B cell (primary cell): ENCODE data around the gene SUMO3. TPM values are rescaled to one million over a fixed set of nuclear protein-coding genes. Genes with fewer than 3 reads are reported as not detected.

Experiments
- ATAC-seq: fragments of 200-7000 bp; cut with Tn5 transposase; one replicate; pipeline ENCODE4 v1.10.0; 2021; ENCODE audit warnings: low read depth, mild to moderate bottlenecking, moderate number of reproducible peaks, moderate library complexity
- CTCF ChIA-PET: fragments of 350-600 bp; sonication (Branson Sonifier 250); formaldehyde crosslinking; loops from one replicate; lab custom pipeline; 2021; ENCODE audit warnings: antibody characterized with exemption, inconsistent platforms; lab: Charles Lee
- POLR2A ChIA-PET: fragments of 350-600 bp; sonication (Branson Sonifier 250); formaldehyde crosslinking; loops from one replicate; lab custom pipeline; 2021; ENCODE audit warnings: antibody characterized with exemption; lab: Charles Lee
- DNase-seq: peaks from one replicate; pipeline ENCODE4 v3.0.0; 2013
- H2AFZ ChIP-seq: 2 replicates; pipeline ENCODE4 v1.6.1; 2012; ENCODE audit warnings: mild to moderate bottlenecking, low read depth, low read length; ENCODE audit not compliant: insufficient read depth, poor library complexity, severe bottlenecking
- H3K27ac ChIP-seq, 2 donors: 1 replicate in 1 of 2; 2 replicates in 1 of 2; pipeline ENCODE4 v1.5.1; 2012 to 2013; ENCODE audit warnings: low read length in 2 of 2, mild to moderate bottlenecking in 2 of 2, moderate library complexity in 1 of 2
- H3K27me3 ChIP-seq, 4 experiments: fragments of 200-600 bp in 1 of 4; sonication (generic) in 1 of 4; replicated peaks in 1 of 4; 1 replicate in 2 of 4; 2 replicates in 2 of 4; pipeline versions ENCODE4 v1.6.1 to v1.7.0; 2013 to 2016; ENCODE audit warnings: low read length in 3 of 4, mild to moderate bottlenecking in 2 of 4, mixed read lengths in 1 of 4, moderate library complexity in 1 of 4; ENCODE audit not compliant: insufficient read depth in 4 of 4, control insufficient read depth in 3 of 4; ENCODE audit errors: control extremely low read depth in 1 of 4
- H3K36me3 ChIP-seq, 2 experiments: replicated peaks in 1 of 2; 1 replicate in 1 of 2; 2 replicates in 1 of 2; pipeline versions ENCODE4 v1.6.1 to v1.7.1; 2013; ENCODE audit warnings: low read length in 1 of 2; ENCODE audit not compliant: insufficient read depth in 2 of 2, control insufficient read depth in 1 of 2; ENCODE audit errors: control extremely low read depth in 1 of 2, extremely low read depth in 1 of 2
- H3K4me1 ChIP-seq, 2 donors: fragments of 200-600 bp in 1 of 2; sonication (generic) in 1 of 2; 1 replicate in 1 of 2; 2 replicates in 1 of 2; pipeline versions ENCODE4 v1.5.1 to v1.6.1; 2013 to 2017; ENCODE audit warnings: low read length in 2 of 2; ENCODE audit not compliant: control insufficient read depth in 2 of 2, insufficient read depth in 2 of 2
- H3K4me2 ChIP-seq: replicated peaks from 2 replicates; pipeline ENCODE3; 2012; ENCODE audit warnings: mild to moderate bottlenecking, low read depth, low read length; ENCODE audit not compliant: poor library complexity, severe bottlenecking
- H3K4me3 ChIP-seq, 5 experiments: fragments of 200-600 bp in 1 of 5; sonication (generic) in 1 of 5; 1 replicate in 3 of 5; 2 replicates in 2 of 5; pipeline versions ENCODE4 v1.5.1 to v1.7.0; 2011 to 2016; ENCODE audit warnings: low read length in 4 of 5, mild to moderate bottlenecking in 4 of 5, low read depth in 2 of 5, control low read depth in 1 of 5, moderate library complexity in 1 of 5; ENCODE audit not compliant: insufficient read depth in 1 of 5; ENCODE audit errors: control extremely low read depth in 1 of 5, extremely low read depth in 1 of 5
- H3K79me2 ChIP-seq: fragments of 200-600 bp; sonication (generic); one replicate; pipeline ENCODE4 v1.6.0; 2016; ENCODE audit warnings: low read length; ENCODE audit not compliant: control insufficient read depth, insufficient read depth
- H3K9ac ChIP-seq: fragments of 200-600 bp; sonication (generic); 2 replicates; pipeline ENCODE4 v1.6.1; 2017; ENCODE audit warnings: mild to moderate bottlenecking, low read length, moderate library complexity
- H3K9me3 ChIP-seq, 3 donors: one replicate each; pipeline versions ENCODE4 v1.6.1 to v1.7.1; 2013; ENCODE audit warnings: low read length in 2 of 3; ENCODE audit not compliant: control insufficient read depth in 2 of 3, insufficient read depth in 1 of 3; ENCODE audit errors: control extremely low read depth in 1 of 3
- H4K20me1 ChIP-seq: 2 replicates; pipeline ENCODE4 v1.6.0; 2012; ENCODE audit warnings: mild to moderate bottlenecking, low read length; ENCODE audit not compliant: insufficient read depth, control insufficient read depth, poor library complexity, severe bottlenecking
- H3K27ac Mint-ChIP-seq: one replicate; pipeline ENCODE4 v1.8.0; 2021; ENCODE audit warnings: mixed read lengths
- H3K27me3 Mint-ChIP-seq: one replicate; pipeline ENCODE4 v1.8.0; 2021; ENCODE audit warnings: mixed read lengths
- H3K4me1 Mint-ChIP-seq: one replicate; pipeline ENCODE4 v1.8.0; 2021; ENCODE audit warnings: mixed read lengths
- H3K4me3 Mint-ChIP-seq: one replicate; pipeline ENCODE4 v1.8.0; 2021; ENCODE audit warnings: mixed read lengths
- H3K9me3 Mint-ChIP-seq: one replicate; pipeline ENCODE4 v1.8.0; 2022; ENCODE audit warnings: mixed read lengths; ENCODE audit not compliant: insufficient read depth
- CTCF ChIP-seq: fragments of 200-600 bp; IDR thresholded peaks from one replicate; pipeline ENCODE4 v1.8.0; 2022; ENCODE audit warnings: antibody characterized with exemption, mild to moderate bottlenecking
- EZH2 ChIP-seq: IDR thresholded peaks from 2 replicates; pipeline ENCODE4 v1.6.1; 2012; ENCODE audit warnings: borderline replicate concordance, low read depth, mild to moderate bottlenecking, moderate library complexity, low read length; ENCODE audit not compliant: insufficient read depth, poor library complexity, severe bottlenecking
- WGBS: methylation state at CpG from one replicate; pipeline ENCODE4 v1.1.5; 2013; ENCODE audit warnings: missing lambda C conversion rate; ENCODE audit not compliant: insufficient coverage; 5-methylcytosine and 5-hydroxymethylcytosine counted together
- intact Hi-C: fragments of 100-400 bp; cut with micrococcal nuclease; formaldehyde crosslinking; loops from one replicate; pipeline ENCODE4 v1.10.0; 2022
- polyA plus RNA-seq: library from polyadenylated mRNA; depleted of rRNA; stranded (reverse); fragments of >200 nt; gene quantifications from 2 replicates; pipeline ENCODE4 v1.2.3, GENCODE V29; 2012
- total RNA-seq, 2 donors: library from RNA; stranded (reverse); fragments of 120-200 nt in 1 of 2; gene quantifications; 1 replicate in 1 of 2; 2 replicates in 1 of 2; pipeline versions ENCODE4 v1.2.3 to v1.2.4, GENCODE V29; 2013 to 2022

The SUMO3 gene
- total and polyA plus RNA-seq, 2 donors (not counting 1 experiment from before 2014, with no cell fraction given) = 37.6 to 44.8 TPM

GRCh38 chr21:44845418-44846223, 27.8 kb upstream of the SUMO3 start:
- DNase-seq = peak; percentile 67
- peaks cover 25% of the 10 kb centered on the region for H3K27me3 Mint-ChIP-seq
- POLR2A ChIA-PET = no interaction called here
- Histone ChIP-seq H3K27me3 (peaks cover 0 to 16% (median 2%) of the 10 kb centered on the region in 4 experiments), H3K36me3 (peaks cover 0 to 20% of the 10 kb centered on the region in 2 experiments), H3K27ac (peak overlapping the region in 1 of 2 donors; percentile 9), H3K9ac (peak overlapping the region; percentile 68), H2AFZ (peak overlapping the region; percentile 65), H3K9me3 (no peaks in the 10 kb centered on the region), H4K20me1 (no peaks in the 10 kb centered on the region), H3K4me1 (peaks cover 16 to 17% of the 10 kb centered on the region in 2 donors), H3K4me3 (peak overlapping the region in 4 of 5 experiments; percentile 29 to 52 (median 46)), H3K79me2 (no peaks in the 10 kb centered on the region), H3K4me2 (peak overlapping the region; percentile 95)
- peaks cover 18% of the 10 kb centered on the region for H3K4me1 Mint-ChIP-seq
- H3K9me3 Mint-ChIP-seq = no peaks in the 10 kb centered on the region
- intact Hi-C loops = no loop called here
- CTCF ChIA-PET = interaction anchor here (0.7 to 2.7 kb wide), 3 partner anchors 28 to 181 kb away, joined by 3 to 12 read pairs (median 4); partner anchors contain the start of gene PTTG1IP
- no peak for TF ChIP-seq EZH2
- peak; percentile 31 for TF ChIP-seq CTCF
- peak; percentile 52 for ATAC-seq
- peak overlapping the region; percentile 69 for H3K4me3 Mint-ChIP-seq
- 11% methylated on average over 32 of the region's 34 CpGs for WGBS
- H3K27ac Mint-ChIP-seq = no peak overlapping the region

GRCh38 chr21:44844256-44844655, 26.4 kb upstream of the SUMO3 start:
- Histone ChIP-seq H3K9me3 (no peaks in the 10 kb centered on the region), H3K4me3 (no peak overlapping the region), H3K4me2 (no peak overlapping the region), H3K9ac (no peak overlapping the region), H2AFZ (no peak overlapping the region), H3K27me3 (peaks cover 0 to 16% (median 2%) of the 10 kb centered on the region in 4 experiments), H3K4me1 (peaks cover 16 to 17% of the 10 kb centered on the region in 2 donors), H3K79me2 (no peaks in the 10 kb centered on the region), H3K27ac (no peak overlapping the region), H4K20me1 (no peaks in the 10 kb centered on the region), H3K36me3 (peaks cover 0 to 6% of the 10 kb centered on the region in 2 experiments)
- ATAC-seq (no peak), DNase-seq (no peak)
- H3K9me3 Mint-ChIP-seq = no peaks in the 10 kb centered on the region
- no peak for TF ChIP-seq EZH2
- no peak for TF ChIP-seq CTCF
- intact Hi-C loops = no loop called here
- H3K27ac Mint-ChIP-seq = no peak overlapping the region
- 93% methylated on average over 16 of the region's 16 CpGs for WGBS
- H3K27me3 Mint-ChIP-seq = peaks cover 32% of the 10 kb centered on the region
- peaks cover 18% of the 10 kb centered on the region for H3K4me1 Mint-ChIP-seq
- ChIA-PET POLR2A (no interaction called here), CTCF (no interaction called here)
- H3K4me3 Mint-ChIP-seq = no peak overlapping the region
